ENCODE measurements around the gene COX20. TPM values are rescaled to one million over a fixed set of nuclear protein-coding genes. Genes with fewer than 3 reads are reported as not detected.
"Not testable (repeated sequence)": the region's sequence is repeated elsewhere in the genome, so short reads cannot be mapped to it uniquely, and the experiment has no call there.

COX20 gene
- total RNA-seq (2014; rRNA removed; shearing (Covaris generic)) = 71.6 and 76.1 TPM in 2 replicates

- DNase-seq (ENCODE audit: low spot score) = peak; percentile 91
These were observed at the start of gene COX20 for GRCh38 chr1:244835276-244836134. Gene COX20 (plus strand): TSS chr1:244835658. CDS start chr1:244835715, 57 bp downstream.

GRCh38 chr1:244788493-244789275, 46.8 kb upstream of the COX20 start:
- no peak for DNase-seq (ENCODE audit: low spot score)

GRCh38 chr1:244789276-244789580, 46.2 kb upstream of the COX20 start:
- no peak for DNase-seq (ENCODE audit: low spot score)

GRCh38 chr1:244789731-244790130, 45.7 kb upstream of the COX20 start:
- DNase-seq (ENCODE audit: low spot score) = no peak

- no peak for DNase-seq (ENCODE audit: low spot score)
These were observed 44.4 kb upstream of the COX20 start for GRCh38 chr1:244791061-244791460.

- no peak for DNase-seq (ENCODE audit: low spot score)
These were observed 43.1 kb upstream of the COX20 start for GRCh38 chr1:244792188-244792850.

- DNase-seq (ENCODE audit: low spot score) = no peak
These were observed 41.4 kb upstream of the COX20 start for GRCh38 chr1:244794071-244794470.

- DNase-seq (ENCODE audit: low spot score) = not testable (repeated sequence)
These were observed 40.9 kb upstream of the COX20 start for GRCh38 chr1:244794516-244794915.

GRCh38 chr1:244796719-244797406, 38.6 kb upstream of the COX20 start:
- DNase-seq (ENCODE audit: low spot score) = peak; percentile 69

- DNase-seq (ENCODE audit: low spot score) = no peak
These were observed 34.6 kb upstream of the COX20 start for GRCh38 chr1:244800821-244801220.

GRCh38 chr1:244801246-244801645, 34.2 kb upstream of the COX20 start:
- peak; percentile 34 for DNase-seq (ENCODE audit: low spot score)

- no peak for DNase-seq (ENCODE audit: low spot score)
These were observed 33.4 kb upstream of the COX20 start for GRCh38 chr1:244802041-244802440.

GRCh38 chr1:244802556-244803239, 32.8 kb upstream of the COX20 start:
- DNase-seq (ENCODE audit: low spot score) = no peak

GRCh38 chr1:244804841-244805240, 30.6 kb upstream of the COX20 start:
- DNase-seq (ENCODE audit: low spot score) = no peak

- no peak for DNase-seq (ENCODE audit: low spot score)
These were observed 28.3 kb upstream of the COX20 start for GRCh38 chr1:244807138-244807537.

GRCh38 chr1:244810221-244810620, 25.2 kb upstream of the COX20 start:
- DNase-seq (ENCODE audit: low spot score) = no peak

GRCh38 chr1:244813327-244813726, 22.1 kb upstream of the COX20 start:
- no peak for DNase-seq (ENCODE audit: low spot score)

- no peak for DNase-seq (ENCODE audit: low spot score)
These were observed 19.8 kb upstream of the COX20 start for GRCh38 chr1:244815600-244816099.

- no peak for DNase-seq (ENCODE audit: low spot score)
These were observed 18.0 kb upstream of the COX20 start for GRCh38 chr1:244817415-244817894.

- peak; percentile 38 for DNase-seq (ENCODE audit: low spot score)
These were observed 15.3 kb upstream of the COX20 start for GRCh38 chr1:244820131-244820530.

GRCh38 chr1:244821134-244821533, 14.3 kb upstream of the COX20 start:
- peak; percentile 77 for DNase-seq (ENCODE audit: low spot score)
